HL-60 (cell line): ENCODE results near the gene PIP4K2A.

Source experiments
- DNase-seq, 2 experiments: peaks; one replicate each; pipeline ENCODE4 v3.0.0-alpha.2; 2010 to 2020; ENCODE audit warnings: low read depth in 1 of 2, low spot score in 1 of 2
- H3K27ac ChIP-seq: fragments of 250-450 bp; sonication (Bioruptor Pico); replicated peaks from 2 replicates; pipeline ENCODE4 v1.5.1; 2020; ENCODE audit warnings: mild to moderate bottlenecking, moderate library complexity
- H3K27me3 ChIP-seq: fragments of 250-450 bp; sonication (Bioruptor Pico); 2 replicates; pipeline ENCODE4 v1.5.1; 2021; ENCODE audit warnings: mild to moderate bottlenecking, moderate library complexity; ENCODE audit not compliant: insufficient read depth, poor library complexity, severe bottlenecking
- H3K4me3 ChIP-seq: replicated peaks from 2 replicates; pipeline ENCODE4 v1.5.1; 2011; ENCODE audit warnings: mild to moderate bottlenecking, control low read depth, low read length; ENCODE audit not compliant: insufficient read depth
- CTCF ChIP-seq: IDR thresholded peaks from one replicate; pipeline ENCODE4 v1.5.1; 2011; ENCODE audit warnings: low read length, control low read depth, inconsistent platforms; ENCODE audit not compliant: insufficient read depth
- GABPA ChIP-seq: IDR thresholded peaks from 2 replicates; pipeline ENCODE4 v1.6.1; 2012; ENCODE audit warnings: low read depth
- POLR2AphosphoS5 ChIP-seq: IDR thresholded peaks from 2 replicates; pipeline ENCODE4 v1.6.1; 2012; ENCODE audit warnings: low read depth
- SPI1 ChIP-seq: IDR thresholded peaks from 2 replicates; pipeline ENCODE4 v1.6.1; 2012; ENCODE audit warnings: low read depth, mild to moderate bottlenecking, borderline replicate concordance
- long read RNA-seq: library from polyadenylated mRNA; unstranded; transcript quantifications from one replicate; pipeline ENCODE4 v2.0.0, GENCODE V29; 2020
- TF ChIP-seq, protein P1 (sequence below): IDR thresholded peaks from 2 replicates; pipeline ENCODE4 v1.6.1; 2012; ENCODE audit warnings: low read depth; ENCODE audit not compliant: insufficient replicate concordance

Gene PIP4K2A
- long read RNA-seq, partial matches to known transcripts, result 14 of 35 reads
- long read RNA-seq, other reads (novel, unspliced or antisense), result 20 of 35 reads

DNA sequence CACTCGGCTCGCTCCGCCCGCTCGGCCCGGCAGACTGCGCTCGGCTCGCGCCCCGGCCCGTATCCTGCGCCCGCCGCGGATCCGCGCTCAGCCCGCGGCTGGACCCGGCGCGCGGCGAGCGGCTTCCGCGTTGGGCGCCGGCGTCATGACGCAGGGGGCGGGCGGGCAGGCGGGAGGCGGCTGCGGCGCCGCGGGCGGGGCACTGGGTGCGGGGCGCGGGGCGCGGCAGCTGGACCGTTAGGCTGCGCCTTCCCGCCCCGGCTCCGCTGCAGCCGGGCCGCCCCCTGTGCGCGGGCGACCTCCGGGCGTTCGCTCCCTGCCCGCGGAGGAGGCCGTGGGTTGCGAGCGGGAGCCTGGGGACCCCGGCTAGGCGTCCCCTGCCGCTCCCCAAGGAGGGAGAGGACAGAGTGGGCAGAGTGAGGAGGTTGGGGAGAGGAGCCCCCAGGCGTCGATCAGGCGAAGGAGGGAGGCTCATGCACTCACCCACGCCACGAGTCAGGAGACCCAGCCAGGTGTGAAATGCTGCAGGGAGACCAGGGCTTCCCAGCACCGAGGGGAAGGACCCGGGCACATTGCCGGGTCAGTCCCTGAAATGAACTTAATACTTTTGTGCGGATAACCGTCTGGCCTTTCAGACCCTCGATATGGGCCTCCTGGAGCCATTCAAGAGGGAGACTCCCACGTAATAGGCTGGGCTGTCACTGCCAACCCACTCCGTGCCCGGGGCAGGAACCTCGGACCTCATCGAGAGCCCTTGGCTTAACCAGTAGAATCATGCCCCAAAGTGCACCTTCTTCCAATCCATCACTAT lies at the start of gene PIP4K2A:
Gene PIP4K2A (minus strand): TSS at position 100 of the 811 bp plus-strand sequence. CDS start 252 bp downstream, outside the sequence.
- H3K27me3 ChIP-seq, result no peaks in the 10 kb centered on the region
- peak in 1 of 2 experiments; percentile 22 for DNase-seq
- H3K27ac ChIP-seq, result peak within 1 kb of the TSS; percentile 69
- peak within 1 kb of the TSS; percentile 69 for H3K4me3 ChIP-seq
- TF ChIP-seq, protein P1, sequence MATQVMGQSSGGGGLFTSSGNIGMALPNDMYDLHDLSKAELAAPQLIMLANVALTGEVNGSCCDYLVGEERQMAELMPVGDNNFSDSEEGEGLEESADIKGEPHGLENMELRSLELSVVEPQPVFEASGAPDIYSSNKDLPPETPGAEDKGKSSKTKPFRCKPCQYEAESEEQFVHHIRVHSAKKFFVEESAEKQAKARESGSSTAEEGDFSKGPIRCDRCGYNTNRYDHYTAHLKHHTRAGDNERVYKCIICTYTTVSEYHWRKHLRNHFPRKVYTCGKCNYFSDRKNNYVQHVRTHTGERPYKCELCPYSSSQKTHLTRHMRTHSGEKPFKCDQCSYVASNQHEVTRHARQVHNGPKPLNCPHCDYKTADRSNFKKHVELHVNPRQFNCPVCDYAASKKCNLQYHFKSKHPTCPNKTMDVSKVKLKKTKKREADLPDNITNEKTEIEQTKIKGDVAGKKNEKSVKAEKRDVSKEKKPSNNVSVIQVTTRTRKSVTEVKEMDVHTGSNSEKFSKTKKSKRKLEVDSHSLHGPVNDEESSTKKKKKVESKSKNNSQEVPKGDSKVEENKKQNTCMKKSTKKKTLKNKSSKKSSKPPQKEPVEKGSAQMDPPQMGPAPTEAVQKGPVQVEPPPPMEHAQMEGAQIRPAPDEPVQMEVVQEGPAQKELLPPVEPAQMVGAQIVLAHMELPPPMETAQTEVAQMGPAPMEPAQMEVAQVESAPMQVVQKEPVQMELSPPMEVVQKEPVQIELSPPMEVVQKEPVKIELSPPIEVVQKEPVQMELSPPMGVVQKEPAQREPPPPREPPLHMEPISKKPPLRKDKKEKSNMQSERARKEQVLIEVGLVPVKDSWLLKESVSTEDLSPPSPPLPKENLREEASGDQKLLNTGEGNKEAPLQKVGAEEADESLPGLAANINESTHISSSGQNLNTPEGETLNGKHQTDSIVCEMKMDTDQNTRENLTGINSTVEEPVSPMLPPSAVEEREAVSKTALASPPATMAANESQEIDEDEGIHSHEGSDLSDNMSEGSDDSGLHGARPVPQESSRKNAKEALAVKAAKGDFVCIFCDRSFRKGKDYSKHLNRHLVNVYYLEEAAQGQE, result no peak
- no peak for TF ChIP-seq GABPA
- TF ChIP-seq POLR2AphosphoS5, result no peak
- TF ChIP-seq CTCF, result no peak
- TF ChIP-seq SPI1, result no peak

DNA sequence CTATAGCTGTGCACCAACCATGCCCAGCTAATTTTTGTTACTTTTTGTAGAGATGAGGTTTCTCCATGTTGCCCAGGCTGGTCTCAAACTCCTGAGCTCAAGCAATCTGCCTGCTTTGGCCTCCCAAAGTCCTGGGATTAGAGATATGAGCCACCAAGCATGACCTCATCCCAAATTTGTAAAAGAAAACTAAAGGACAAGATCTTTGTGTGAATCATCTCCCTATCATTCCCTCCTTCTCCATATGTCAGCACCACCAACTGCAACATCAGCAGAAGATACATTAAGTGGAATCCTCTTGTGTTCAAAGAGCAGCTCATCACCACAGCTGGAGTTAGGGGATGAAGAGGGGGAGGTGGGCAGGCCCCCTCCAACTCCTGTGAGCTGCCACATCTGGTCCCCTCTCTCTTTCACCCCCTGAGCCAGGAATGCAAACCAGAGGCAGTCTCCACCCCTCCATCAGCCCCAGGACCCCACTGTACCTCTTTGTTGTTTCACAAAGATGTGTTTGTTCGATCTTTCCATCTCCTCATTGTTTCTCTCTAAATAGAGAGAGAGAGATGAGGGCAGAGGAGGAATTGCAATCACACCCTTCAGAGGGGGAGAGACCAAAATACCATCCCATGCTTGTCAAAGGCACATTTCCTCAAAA lies 47.3 kb upstream of the PIP4K2A start:
- DNase-seq, result no peak
- H3K27me3 ChIP-seq, result no peaks in the 10 kb centered on the region
- H3K27ac ChIP-seq, result no peak overlapping the region
- no peak for TF ChIP-seq POLR2AphosphoS5
- TF ChIP-seq GABPA, result no peak
- TF ChIP-seq SPI1, result no peak
- TF ChIP-seq CTCF, result no peak
- TF ChIP-seq, protein P1, result no peak
- H3K4me3 ChIP-seq, result no peak overlapping the region

DNA sequence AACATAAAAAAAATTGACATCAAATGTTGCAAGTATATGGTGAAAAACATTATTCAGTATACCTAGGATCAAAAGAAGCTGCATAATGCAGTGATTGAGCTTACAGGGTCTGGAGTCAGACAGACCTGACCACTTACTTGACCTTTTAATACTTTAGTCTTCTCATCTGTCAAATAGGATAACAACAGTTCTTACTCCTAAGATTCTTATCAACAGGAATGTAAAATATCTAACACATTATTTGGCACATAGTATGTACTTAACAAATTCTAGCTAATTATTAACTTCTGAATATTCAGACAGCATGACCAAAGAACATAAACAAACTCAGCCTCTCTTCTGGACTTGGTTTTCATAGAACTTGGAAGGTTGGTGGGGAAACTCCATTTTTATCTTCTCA lies 45.6 kb upstream of the PIP4K2A start:
- Histone ChIP-seq H3K27me3 (no peaks in the 10 kb centered on the region), H3K4me3 (no peak overlapping the region), H3K27ac (no peak overlapping the region)
- TF ChIP-seq SPI1, result no peak
- TF ChIP-seq CTCF, result no peak
- TF ChIP-seq, protein P1, result no peak
- no peak for TF ChIP-seq POLR2AphosphoS5
- no peak for TF ChIP-seq GABPA
- no peak for DNase-seq
